ENCODE results near the gene GGACT. TPM values are rescaled to one million over a fixed set of nuclear protein-coding genes. Genes with fewer than 3 reads are reported as not detected.

GGACT gene
- total RNA-seq, 1 experiment from 2014 or later = 2.5 TPM

DNA sequence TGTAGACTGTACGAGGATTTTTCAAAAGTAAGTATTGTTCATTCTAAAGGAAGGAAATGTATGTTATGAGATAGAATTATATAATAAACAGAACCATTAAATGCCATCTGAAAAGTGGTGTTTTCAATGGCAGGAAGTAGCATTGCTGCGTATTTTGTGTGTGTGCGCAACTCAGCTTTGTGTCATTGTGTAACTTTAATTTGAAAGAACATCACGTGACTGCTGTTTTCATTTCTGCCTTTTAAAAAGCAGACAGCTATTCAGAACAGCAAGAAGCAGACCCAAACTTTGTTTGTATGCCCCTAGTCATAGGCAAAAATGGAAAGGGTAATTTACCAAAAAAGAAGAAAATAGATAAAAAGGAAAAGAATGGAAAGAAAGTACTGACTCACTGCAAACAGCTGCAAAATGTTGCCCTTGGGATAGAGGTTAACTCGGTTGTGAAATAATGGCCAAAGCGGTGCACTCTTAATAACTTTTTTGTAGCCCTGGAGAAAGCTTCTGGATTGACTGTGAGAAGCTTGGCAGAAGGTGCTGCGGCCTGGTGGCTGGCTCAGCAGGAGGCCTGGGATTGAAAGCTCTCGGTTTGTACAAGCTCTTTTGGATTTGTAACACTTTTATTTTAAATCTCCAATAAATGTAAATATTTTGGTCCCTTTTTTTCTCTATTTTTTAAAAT is 97.3 kb downstream of the GGACT start:
- ChIA-PET POLR2A (no interaction called here), CTCF (no interaction called here)
- Histone ChIP-seq H3K4me1 (ENCODE audit: control insufficient read depth, insufficient read depth, low read length) (no peaks in the 10 kb centered on the region; the same call in 1 of the 2 replicates), H3K9me3 (ENCODE audit: control insufficient read depth, insufficient read depth, low read depth, low read length) (no peaks in the 10 kb centered on the region), H3K36me3 (ENCODE audit: control insufficient read depth, insufficient read depth, low read length) (no peaks in the 10 kb centered on the region), H3K27ac (ENCODE audit: low read length) (no peak overlapping the region), H3K27me3 (ENCODE audit: control insufficient read depth, insufficient read depth, low read length) (no peaks in the 10 kb centered on the region), H3K4me3 (ENCODE audit: low read depth in 2 of 2, low read length in 2 of 2) (no peak overlapping the region)
- in situ Hi-C loops (cut with HindIII; ENCODE audit: low pct_unique_long_range_greater_than_20kb, low sequenced_read_pairs) (no loop called here), intact Hi-C loops (cut with micrococcal nuclease; ENCODE audit: unreplicated experiment) (no loop called here)
- no TSS peak for BruUV-seq (replicated peaks)
- no peak for TF ChIP-seq SIN3A (IDR thresholded peaks at IDR 0.05; ENCODE audit: borderline replicate concordance, insufficient read depth, low read depth, low read length)
- TF ChIP-seq CTCF (IDR thresholded peaks at IDR 0.05) = no peak
- TF ChIP-seq, protein P1, sequence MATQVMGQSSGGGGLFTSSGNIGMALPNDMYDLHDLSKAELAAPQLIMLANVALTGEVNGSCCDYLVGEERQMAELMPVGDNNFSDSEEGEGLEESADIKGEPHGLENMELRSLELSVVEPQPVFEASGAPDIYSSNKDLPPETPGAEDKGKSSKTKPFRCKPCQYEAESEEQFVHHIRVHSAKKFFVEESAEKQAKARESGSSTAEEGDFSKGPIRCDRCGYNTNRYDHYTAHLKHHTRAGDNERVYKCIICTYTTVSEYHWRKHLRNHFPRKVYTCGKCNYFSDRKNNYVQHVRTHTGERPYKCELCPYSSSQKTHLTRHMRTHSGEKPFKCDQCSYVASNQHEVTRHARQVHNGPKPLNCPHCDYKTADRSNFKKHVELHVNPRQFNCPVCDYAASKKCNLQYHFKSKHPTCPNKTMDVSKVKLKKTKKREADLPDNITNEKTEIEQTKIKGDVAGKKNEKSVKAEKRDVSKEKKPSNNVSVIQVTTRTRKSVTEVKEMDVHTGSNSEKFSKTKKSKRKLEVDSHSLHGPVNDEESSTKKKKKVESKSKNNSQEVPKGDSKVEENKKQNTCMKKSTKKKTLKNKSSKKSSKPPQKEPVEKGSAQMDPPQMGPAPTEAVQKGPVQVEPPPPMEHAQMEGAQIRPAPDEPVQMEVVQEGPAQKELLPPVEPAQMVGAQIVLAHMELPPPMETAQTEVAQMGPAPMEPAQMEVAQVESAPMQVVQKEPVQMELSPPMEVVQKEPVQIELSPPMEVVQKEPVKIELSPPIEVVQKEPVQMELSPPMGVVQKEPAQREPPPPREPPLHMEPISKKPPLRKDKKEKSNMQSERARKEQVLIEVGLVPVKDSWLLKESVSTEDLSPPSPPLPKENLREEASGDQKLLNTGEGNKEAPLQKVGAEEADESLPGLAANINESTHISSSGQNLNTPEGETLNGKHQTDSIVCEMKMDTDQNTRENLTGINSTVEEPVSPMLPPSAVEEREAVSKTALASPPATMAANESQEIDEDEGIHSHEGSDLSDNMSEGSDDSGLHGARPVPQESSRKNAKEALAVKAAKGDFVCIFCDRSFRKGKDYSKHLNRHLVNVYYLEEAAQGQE (IDR thresholded peaks at IDR 0.05; ENCODE audit: insufficient read depth in 1 of 2, low read depth in 2 of 2, low read length in 1 of 2) = no peak
- TF ChIP-seq TCF7L2 (IDR thresholded peaks at IDR 0.05; ENCODE audit: low read depth, low read length) = no peak
- TF ChIP-seq POLR2AphosphoS5 (IDR thresholded peaks at IDR 0.05; ENCODE audit: low read depth, low read length) = no peak
- no peak for DNase-seq (ENCODE audit: low read depth, low spot score)
- ATAC-seq = no peak

DNA sequence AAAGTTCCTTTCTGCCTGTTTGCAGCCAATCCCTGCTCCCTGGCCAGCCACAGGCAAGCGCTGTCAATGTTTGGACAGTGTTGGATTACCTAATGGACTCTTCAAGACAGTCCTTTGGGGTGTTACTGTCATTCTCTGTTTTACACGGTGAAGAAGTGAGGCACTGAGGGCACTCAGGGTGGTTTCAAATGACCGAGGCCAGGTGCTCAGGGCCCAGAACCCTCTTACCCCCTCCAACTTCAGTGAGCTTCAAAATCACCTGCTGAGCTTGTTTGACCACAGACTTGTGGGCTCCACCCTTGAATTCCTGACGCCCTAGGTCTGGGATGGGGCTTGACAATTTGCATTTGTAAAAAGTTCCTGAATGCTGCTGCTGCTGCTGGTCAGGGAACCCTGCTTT is 97.9 kb downstream of the GGACT start:
- no peak for DNase-seq (ENCODE audit: low read depth, low spot score)
- H3K4me3 ChIP-seq (ENCODE audit: low read depth in 2 of 2, low read length in 2 of 2) = no peak overlapping the region
- POLR2A ChIA-PET = no interaction called here
- no peaks in the 10 kb centered on the region for H3K9me3 ChIP-seq (ENCODE audit: control insufficient read depth, insufficient read depth, low read depth, low read length)
- in situ Hi-C loops (cut with HindIII; ENCODE audit: low pct_unique_long_range_greater_than_20kb, low sequenced_read_pairs) (no loop called here), intact Hi-C loops (cut with micrococcal nuclease; ENCODE audit: unreplicated experiment) (no loop called here)
- CTCF ChIA-PET = no interaction called here
- TF ChIP-seq, protein P1 (IDR thresholded peaks at IDR 0.05; ENCODE audit: insufficient read depth in 1 of 2, low read depth in 2 of 2, low read length in 1 of 2) = no peak
- TF ChIP-seq CTCF (IDR thresholded peaks at IDR 0.05) (no peak), TCF7L2 (IDR thresholded peaks at IDR 0.05; ENCODE audit: low read depth, low read length) (no peak), SIN3A (IDR thresholded peaks at IDR 0.05; ENCODE audit: borderline replicate concordance, insufficient read depth, low read depth, low read length) (no peak), POLR2AphosphoS5 (IDR thresholded peaks at IDR 0.05; ENCODE audit: low read depth, low read length) (no peak)
- H3K4me1 ChIP-seq (ENCODE audit: control insufficient read depth, insufficient read depth, low read length) = no peaks in the 10 kb centered on the region; the same call in 1 of the 2 replicates
- no peaks in the 10 kb centered on the region for H3K36me3 ChIP-seq (ENCODE audit: control insufficient read depth, insufficient read depth, low read length)
- no peak overlapping the region for H3K27ac ChIP-seq (ENCODE audit: low read length)
- no TSS peak for BruUV-seq (replicated peaks)
- no peaks in the 10 kb centered on the region for H3K27me3 ChIP-seq (ENCODE audit: control insufficient read depth, insufficient read depth, low read length)
- ATAC-seq = no peak

Measured in Panc1 (cell line).